KMS-11 (cell line): Measurements from ENCODE around the gene CRY2.
A peak's percentile ranks its signal among the peaks of the same experiment; 100 is the strongest.
"Not testable (repeated sequence)": the region's sequence is repeated elsewhere in the genome, so short reads cannot be mapped to it uniquely, and the experiment has no call there.

ENCODE experiments used
- H2AFZ ChIP-seq: fragments of 200-600 bp; sonication (generic); 2 replicates; pipeline ENCODE4 v1.6.1; 2016; ENCODE audit warnings: antibody characterized with exemption, mixed run types, low read depth
- H3K27ac ChIP-seq: fragments of 200-600 bp; sonication (generic); 2 replicates; pipeline ENCODE4 v1.6.1; 2016; ENCODE audit warnings: mild to moderate bottlenecking, mixed run types
- H3K27me3 ChIP-seq: fragments of 200-600 bp; sonication (generic); 2 replicates; pipeline ENCODE4 v1.6.1; 2017; ENCODE audit warnings: mild to moderate bottlenecking, low read depth, mixed run types, moderate library complexity; ENCODE audit not compliant: insufficient read depth
- H3K36me3 ChIP-seq: fragments of 200-600 bp; sonication (generic); 2 replicates; pipeline ENCODE4 v1.6.1; 2017; ENCODE audit warnings: mild to moderate bottlenecking, mixed run types; ENCODE audit not compliant: insufficient read depth
- H3K4me1 ChIP-seq: fragments of 200-600 bp; sonication (generic); 2 replicates; pipeline ENCODE4 v1.6.1; 2016; ENCODE audit warnings: mild to moderate bottlenecking, low read depth, mixed run types; ENCODE audit not compliant: poor library complexity, severe bottlenecking
- H3K4me2 ChIP-seq: fragments of 200-600 bp; sonication (generic); 2 replicates; pipeline ENCODE4 v1.7.0; 2016; ENCODE audit warnings: mild to moderate bottlenecking, mixed run types
- H3K4me3 ChIP-seq: fragments of 200-600 bp; sonication (generic); IDR thresholded peaks from 2 replicates; pipeline ENCODE4 v1.6.1; 2017; ENCODE audit warnings: low read depth, low read length, mixed read lengths; ENCODE audit not compliant: insufficient read depth
- H3K79me2 ChIP-seq: fragments of 200-600 bp; sonication (generic); 2 replicates; pipeline ENCODE4 v1.6.1; 2016; ENCODE audit warnings: low read depth, mixed run types; ENCODE audit not compliant: insufficient read depth
- H3K9ac ChIP-seq: fragments of 200-600 bp; sonication (generic); 2 replicates; pipeline ENCODE4 v1.6.1; 2016; ENCODE audit warnings: mild to moderate bottlenecking, mixed run types
- H4K20me1 ChIP-seq: fragments of 200-600 bp; sonication (generic); 2 replicates; pipeline ENCODE4 v1.6.1; 2016; ENCODE audit warnings: mild to moderate bottlenecking, mixed run types; ENCODE audit not compliant: insufficient read depth
- CTCF ChIP-seq: fragments of 200-600 bp; sonication (generic); conservative IDR thresholded peaks from 2 replicates; pipeline ENCODE4 v1.6.1; 2017; ENCODE audit warnings: low read depth, mild to moderate bottlenecking, antibody characterized with exemption, low read length, moderate library complexity, mixed read lengths

The CRY2 gene

GRCh38 chr11:45839204-45839603, 8.1 kb upstream of the CRY2 start:
- H3K79me2 ChIP-seq, result no peaks in the 10 kb centered on the region
- no peak overlapping the region for H3K9ac ChIP-seq
- H3K4me3 ChIP-seq, result no peak overlapping the region
- TF ChIP-seq CTCF, result no peak
- no peak overlapping the region for H3K27ac ChIP-seq
- no peak overlapping the region for H2AFZ ChIP-seq
- H3K27me3 ChIP-seq, result no peaks in the 10 kb centered on the region
- no peaks in the 10 kb centered on the region for H3K36me3 ChIP-seq
- peaks cover 15% of the 10 kb centered on the region for H3K4me1 ChIP-seq
- no peak overlapping the region for H3K4me2 ChIP-seq
- no peaks in the 10 kb centered on the region for H4K20me1 ChIP-seq

- H3K4me2 ChIP-seq, H3K79me2 ChIP-seq, H4K20me1 ChIP-seq, H3K36me3 ChIP-seq, H3K9ac ChIP-seq, H3K4me3 ChIP-seq, H3K27ac ChIP-seq, H2AFZ ChIP-seq, H3K27me3 ChIP-seq: not testable (repeated sequence)
- H3K4me1 ChIP-seq, result peaks cover 15% of the 10 kb centered on the region
These were observed 7.0 kb upstream of the CRY2 start for GRCh38 chr11:45840251-45840650.

- Histone ChIP-seq H3K27me3 (no peaks in the 10 kb centered on the region), H3K27ac (peak overlapping the region; percentile 53), H3K9ac (peak overlapping the region; percentile 41; the same call in 1 of the 2 replicates), H3K79me2 (peaks cover 3% of the 10 kb centered on the region; the same call in 1 of the 2 replicates), H3K4me2 (peak overlapping the region; percentile 70), H2AFZ (peak overlapping the region; percentile 77), H4K20me1 (no peaks in the 10 kb centered on the region), H3K4me3 (no peak overlapping the region), H3K36me3 (no peaks in the 10 kb centered on the region), H3K4me1 (peaks cover 25% of the 10 kb centered on the region)
- peak; percentile 95 for TF ChIP-seq CTCF
These were observed 3.9 kb upstream of the CRY2 start for GRCh38 chr11:45843158-45843924.

- no peaks in the 10 kb centered on the region for H4K20me1 ChIP-seq
- peaks cover 40% of the 10 kb centered on the region for H3K4me1 ChIP-seq
- H3K27ac ChIP-seq, result no peak overlapping the region
- no peak for TF ChIP-seq CTCF
- peaks cover 18% of the 10 kb centered on the region; the same call in 1 of the 2 replicates for H3K79me2 ChIP-seq
- no peak overlapping the region for H3K4me2 ChIP-seq
- H3K9ac ChIP-seq, result no peak overlapping the region
- H2AFZ ChIP-seq, result no peak overlapping the region
- H3K4me3 ChIP-seq, result no peak overlapping the region
- H3K36me3 ChIP-seq, result no peaks in the 10 kb centered on the region
- H3K27me3 ChIP-seq, result no peaks in the 10 kb centered on the region
These were observed 2.3 kb upstream of the CRY2 start for GRCh38 chr11:45844822-45845578.
